HG02943 (cell line): ENCODE data around the gene PAPOLG.
"Not testable (repeated sequence)": the region's sequence is repeated elsewhere in the genome, so short reads cannot be mapped to it uniquely, and the experiment has no call there.

Experiments used
- ATAC-seq: cut with Tn5 transposase; IDR thresholded peaks from one replicate; pipeline ENCODE4 v1.9.1; 2021; ENCODE audit warnings: mild to moderate bottlenecking, low read depth, moderate library complexity; ENCODE audit not compliant: unreplicated experiment

PAPOLG gene

DNA sequence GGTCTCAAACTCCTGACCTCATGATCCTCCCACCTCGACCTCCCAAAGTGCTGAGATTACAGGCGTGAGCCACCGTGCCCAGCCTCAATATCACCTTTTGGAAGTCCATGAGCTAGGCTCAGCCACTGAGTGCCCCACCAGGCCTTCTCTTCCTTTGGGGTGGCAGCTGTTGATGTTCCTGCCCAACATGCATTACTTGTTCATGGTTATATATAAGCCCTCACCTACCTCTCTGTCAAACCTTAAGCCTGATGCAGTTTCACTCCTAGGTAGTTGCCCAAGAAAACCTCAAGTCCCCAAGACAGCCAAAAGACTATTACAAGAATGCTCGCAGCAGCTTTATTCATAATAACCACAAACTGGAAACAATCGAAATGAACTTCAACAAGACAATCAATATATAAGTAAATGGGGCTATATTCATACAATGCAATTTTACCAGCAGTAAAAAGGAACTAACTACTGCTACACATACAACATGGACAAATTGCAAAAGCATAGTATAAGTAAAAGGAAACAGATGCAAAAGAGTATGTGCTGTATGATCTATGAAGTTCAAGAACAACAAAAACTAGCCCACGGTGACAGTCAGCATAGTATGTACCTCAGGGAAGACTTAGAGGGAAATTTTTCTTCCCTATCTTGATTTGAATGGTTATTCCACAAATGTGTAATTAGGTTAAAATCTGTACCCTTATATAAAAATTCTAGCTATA, 65.7 kb downstream of the PAPOLG start:
- no peak for ATAC-seq

DNA sequence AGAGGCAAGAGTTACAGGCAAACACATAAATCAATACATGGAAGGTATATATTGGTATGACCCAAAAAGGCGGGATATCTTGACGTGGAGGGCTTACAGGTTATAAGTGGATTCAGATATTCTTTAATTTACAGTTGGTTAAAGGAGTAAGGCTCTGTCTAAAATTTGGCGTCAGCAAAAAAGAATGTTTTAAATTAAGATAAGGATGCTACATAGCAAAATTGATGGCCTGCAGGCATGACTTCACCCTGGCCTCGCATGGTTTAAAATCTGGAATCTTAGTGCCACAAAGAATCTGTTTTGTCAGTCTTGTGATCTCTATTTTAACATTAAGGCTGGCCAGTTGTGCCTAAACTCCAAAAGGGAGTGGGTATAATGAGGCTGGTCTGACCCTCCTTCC, 66.9 kb downstream of the PAPOLG start:
- no peak for ATAC-seq

DNA sequence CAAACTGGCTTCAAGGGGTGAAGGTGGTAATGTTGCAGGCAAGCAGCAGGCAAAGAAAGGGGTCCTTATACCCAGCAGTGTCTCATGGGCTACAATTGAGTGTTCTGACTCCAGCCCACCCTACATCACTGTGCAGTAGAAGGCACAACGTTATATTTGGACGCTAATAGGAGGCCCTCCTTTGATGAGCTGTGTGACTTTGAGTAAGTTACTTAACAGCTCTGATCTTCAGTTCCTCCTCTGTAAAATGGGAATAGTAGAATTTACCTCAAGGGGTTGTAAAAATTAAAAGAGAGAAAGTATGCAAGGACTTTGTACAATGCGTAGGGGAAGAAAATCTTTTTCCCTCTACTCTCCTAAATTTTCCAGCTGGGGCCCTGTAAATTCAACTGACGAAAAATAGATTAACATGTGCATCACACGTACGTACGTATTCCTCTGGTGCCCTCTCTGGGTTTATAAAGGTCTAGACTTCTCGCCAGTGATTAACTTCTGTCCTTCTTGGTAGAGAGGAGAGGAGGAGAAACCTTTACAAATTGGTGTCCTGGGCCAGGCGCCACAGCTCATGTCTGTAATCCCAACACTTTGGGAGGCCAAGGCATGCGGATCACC, 67.7 kb downstream of the PAPOLG start:
- ATAC-seq = no peak

DNA sequence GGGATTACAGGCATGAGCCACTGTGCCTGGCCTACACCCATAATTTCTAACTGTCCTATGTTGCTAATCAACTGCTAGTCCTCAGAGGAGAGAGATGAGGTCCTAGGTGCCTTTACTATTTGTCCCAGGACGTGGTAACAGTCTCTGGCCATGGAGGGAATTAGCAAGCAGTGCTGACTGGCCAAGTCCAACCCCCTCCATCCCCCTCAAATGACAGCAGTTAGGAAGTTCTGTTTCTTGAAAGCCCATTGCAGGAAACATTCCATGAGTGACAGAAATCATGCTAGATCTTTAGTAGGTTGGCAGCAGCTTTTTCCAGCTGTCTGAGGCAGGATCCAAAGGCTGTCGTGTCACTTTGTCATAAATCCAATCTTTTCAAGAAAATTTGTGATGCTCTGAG, 69.6 kb downstream of the PAPOLG start:
- no peak for ATAC-seq

DNA sequence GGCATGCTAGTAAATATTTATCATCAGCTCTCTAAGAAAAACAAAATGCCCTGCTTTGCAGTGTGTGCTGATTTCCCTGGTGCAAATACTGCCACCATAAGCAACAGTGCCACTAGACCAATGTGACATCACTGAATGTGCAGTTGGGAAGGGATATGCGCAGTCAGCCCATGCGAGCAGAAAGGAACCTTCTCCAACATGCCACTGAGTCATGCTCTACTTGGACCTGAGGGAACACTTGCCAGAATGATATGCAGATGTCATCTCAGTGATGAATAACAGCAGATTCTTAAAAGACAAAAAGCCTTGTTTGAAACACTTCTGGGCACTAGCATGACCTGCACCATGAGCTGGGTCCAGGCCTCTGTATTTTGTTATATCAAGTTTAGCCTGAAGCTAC, 70.0 kb downstream of the PAPOLG start:
- no peak for ATAC-seq

DNA sequence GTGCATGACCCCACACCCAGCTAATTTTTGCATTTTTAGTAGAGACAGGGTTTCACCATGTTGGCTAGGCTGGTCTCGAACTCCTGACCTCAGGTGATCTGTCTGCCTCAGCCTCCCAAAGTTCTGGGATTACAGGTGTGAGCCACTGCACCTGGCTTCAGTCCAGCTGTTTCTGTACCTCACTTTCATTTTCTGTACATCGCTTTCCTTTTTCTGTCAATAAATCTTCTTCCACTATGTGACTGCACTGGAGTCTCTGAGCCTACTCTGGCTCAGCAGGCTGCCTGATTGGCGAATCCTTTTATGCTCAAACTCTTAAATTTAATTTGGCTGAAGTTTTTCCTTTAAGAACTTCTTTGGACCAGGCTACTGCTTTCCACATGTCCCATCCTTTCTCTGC, 70.8 kb downstream of the PAPOLG start:
- ATAC-seq = not testable (repeated sequence)

DNA sequence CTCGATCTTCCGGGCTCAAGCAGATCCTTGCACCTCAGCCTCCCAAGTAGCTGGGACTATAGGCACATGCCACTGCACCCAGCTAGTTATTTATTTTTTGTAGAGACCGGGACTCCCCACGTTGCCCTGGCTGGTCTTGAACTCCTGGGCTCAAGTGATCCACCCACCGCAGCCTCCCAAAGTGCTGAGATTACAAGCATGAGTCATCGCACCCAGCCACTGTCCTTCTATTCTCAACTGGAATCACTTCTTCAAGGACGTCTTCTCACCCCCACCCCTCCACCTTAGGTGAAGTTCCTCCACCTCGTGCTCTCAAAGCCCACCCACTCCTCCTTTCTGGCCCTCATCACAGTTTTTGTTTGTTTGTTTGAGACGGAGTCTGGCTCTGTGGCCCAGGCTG, 71.3 kb downstream of the PAPOLG start:
- ATAC-seq = no peak

DNA sequence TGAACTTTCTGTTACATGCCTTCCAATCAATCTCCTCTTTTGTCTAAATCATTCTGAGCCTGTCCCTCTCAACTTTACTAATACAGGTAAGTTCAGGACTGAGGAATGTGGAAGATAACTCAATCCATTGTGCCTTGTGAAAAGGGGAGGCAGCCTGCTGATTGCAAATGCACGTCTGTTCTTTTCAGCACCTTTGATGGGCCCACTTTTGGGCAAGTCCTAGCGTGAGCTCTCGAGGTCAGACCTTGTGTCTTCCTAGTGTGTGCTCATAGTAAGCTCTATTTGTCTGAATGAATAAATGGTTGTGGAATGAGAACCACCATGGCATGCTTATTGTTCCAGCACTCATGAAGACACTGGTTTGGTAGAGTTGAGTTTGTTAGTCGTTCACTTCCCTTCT, 74.9 kb downstream of the PAPOLG start:
- ATAC-seq = no peak

DNA sequence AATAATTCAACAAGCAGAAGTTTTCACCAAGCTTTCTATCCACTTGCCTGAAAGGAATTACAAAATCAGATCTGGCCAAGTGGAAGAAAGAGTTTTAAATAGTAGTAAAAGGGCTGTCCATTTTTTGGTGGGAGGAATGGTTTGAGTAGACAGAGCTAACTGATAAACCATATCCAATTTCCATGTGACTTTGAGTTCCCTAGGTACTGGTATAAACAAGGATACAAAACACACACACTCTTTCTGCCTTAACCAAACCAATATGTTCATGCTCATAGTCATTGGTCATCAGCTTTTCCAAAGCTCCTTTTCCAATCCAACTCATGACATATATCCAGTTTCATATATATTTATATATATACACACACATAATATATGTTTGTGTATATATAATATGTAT, 75.9 kb downstream of the PAPOLG start:
- ATAC-seq = no peak

DNA sequence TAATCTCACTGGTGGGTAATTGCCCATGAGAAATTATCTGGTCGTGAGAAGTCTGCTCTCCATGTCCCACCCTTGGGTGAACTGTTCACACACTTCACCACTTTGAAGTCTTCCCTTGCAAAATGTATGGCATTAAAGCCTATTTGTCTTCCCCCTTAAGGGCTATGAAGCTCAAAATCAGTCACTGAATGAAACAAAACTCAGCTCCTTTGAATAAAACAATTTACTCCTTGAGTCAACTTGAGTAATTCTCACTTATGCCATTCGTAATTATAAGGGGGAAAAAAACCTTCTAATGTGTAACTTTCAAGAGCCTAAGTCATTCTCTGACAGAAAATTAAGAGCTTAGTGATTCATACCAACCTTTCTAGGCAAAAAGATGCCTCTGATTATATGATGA, 76.6 kb downstream of the PAPOLG start:
- ATAC-seq = no peak

DNA sequence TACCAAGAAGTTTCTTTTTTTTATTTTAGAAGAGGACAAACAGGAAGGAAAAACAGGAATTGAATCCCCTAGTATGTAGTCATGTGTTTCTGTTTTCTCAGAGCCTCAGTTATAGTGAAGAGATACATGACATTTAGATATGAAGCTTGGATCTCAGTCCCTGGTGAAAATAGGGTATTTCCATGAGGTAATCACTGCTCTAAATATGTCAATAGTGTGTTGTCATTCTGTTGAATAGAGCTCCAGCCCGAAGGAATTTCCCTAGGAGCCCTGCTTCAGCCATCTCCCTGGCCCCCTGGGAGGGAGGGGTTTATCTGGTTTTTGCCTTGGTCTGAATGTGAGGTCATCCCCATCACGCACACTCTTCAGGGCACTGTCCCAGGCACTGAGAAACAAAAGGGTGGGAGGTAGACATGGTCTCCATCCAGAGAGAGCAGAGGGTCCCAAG, 78.2 kb downstream of the PAPOLG start:
- no peak for ATAC-seq

DNA sequence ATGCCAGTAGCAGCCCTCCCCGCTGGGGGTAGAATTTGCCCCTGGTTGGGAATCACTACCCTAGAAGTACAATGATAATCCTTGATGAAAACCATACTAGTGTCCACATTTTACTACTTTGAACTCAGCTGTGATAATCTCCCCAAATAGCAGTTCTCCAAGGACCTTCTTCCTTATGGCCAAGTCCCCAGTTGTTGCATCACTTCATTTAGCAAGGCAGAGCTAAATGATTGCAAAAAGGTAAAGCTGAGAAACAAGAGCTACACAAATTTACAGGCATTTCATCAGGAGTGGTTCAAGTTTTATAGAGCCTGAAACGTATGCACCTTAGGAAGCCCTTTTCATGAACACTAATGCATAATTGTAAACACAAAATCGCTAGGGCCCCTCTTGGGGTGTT, 80.4 kb downstream of the PAPOLG start:
- no peak for ATAC-seq

DNA sequence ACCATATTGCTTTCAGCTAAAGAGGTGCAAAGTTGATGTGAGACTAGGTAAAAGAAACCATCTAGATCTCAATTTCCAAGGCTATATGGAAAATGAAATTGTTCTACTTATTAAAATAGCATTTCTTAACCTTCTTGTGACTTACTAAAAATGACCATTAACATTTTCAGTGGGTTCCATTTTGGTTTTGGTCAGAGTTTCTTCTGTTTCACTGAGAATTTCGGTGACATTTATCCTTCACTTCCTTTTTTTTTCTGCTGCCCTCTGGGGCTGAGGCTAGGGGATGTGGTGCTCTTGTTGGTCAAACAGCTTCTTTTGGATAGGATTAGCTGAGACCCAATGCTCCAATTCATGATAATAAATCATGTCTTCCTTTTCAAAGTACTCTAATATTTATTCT, 81.1 kb downstream of the PAPOLG start:
- no peak for ATAC-seq

DNA sequence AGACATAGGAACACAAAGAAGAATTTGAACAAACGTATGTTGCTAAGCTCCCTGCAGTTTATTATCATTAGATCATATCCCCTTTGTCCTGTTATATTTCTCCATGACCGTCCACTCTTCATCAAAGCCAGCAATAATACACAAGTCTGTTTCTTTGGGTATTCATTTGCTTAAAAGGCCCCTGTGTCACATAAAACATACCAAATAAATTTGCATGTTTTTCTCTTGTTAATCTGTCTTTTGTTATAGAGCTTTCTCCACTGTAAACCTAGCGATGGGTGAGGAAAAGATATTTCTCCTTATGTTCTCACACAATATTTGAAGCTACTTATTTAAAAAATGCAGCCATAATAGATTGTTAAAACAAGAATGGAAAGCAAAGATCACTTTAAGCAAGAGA, 82.4 kb downstream of the PAPOLG start:
- ATAC-seq = no peak

DNA sequence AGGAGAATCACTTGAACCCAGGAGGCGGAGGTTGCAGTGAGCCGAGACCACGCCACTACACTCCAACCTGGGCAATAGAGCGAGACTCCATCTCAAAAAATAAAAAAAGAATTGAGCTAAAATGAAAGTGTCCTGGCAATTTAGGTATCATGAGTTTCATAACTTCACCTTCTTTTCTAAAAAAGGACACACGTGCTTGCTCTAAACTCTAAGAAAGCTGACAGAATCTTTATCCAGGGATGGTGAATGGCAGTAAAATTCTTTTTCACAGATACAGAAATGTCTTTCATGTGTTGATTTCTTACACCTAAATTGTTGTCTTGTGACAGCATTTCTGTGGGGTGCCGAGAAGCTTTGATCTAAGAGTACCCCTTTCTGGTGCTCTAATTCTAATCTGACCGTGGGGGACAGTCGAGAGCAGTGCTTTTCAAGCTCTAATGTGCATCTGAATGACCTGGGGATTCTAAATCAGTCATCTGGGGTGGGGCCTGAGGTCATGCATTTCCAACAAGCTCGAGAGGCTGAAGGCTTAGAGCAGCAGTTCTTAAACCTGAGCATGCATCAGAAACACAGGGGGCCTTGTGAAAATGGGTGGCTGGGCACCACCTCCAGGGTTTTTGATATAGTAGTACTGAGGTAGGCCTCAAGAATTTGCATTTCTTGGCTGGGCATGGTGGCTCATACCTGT, 83.2 kb downstream of the PAPOLG start:
- ATAC-seq = no peak

DNA sequence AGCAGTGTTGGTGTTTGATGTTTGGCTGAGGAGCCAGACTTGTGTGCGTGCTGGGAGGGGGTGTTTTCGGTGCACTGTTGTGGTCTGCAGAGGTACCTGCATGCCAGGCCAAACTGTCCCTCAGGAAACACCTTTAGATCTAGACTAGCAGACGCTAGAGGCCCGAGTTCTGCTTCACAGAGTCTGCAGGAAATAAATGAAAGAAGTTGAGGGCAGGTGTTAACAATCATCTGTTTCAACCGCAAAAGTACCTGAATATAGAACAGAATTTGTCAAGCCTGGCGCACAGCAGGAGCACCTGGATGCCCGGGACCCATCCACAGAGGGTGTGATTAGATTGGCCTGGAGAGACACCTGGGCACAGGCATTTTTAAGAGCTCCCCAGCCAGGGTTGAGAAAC, 84.8 kb downstream of the PAPOLG start:
- ATAC-seq = peak; percentile 61

DNA sequence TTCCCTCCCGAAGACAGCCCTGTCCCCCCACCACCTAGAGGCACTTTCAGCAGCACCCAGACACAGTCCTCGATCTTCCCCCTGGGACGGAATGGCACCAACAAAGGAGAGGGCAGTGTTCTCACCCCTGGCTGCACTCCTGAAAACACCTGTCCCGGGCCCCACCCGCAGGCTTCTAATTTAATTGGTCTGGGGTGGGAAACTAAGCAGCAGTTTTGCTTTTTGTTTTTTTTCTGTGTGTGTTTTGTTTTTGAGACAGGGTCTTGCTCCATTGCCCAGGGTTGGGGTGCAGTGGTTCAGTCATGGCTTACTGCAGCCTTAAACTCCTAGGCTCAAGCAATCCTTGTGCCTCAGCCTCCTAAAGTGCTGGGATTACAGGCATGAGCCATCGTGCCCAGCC, 86.9 kb downstream of the PAPOLG start:
- no peak for ATAC-seq

DNA sequence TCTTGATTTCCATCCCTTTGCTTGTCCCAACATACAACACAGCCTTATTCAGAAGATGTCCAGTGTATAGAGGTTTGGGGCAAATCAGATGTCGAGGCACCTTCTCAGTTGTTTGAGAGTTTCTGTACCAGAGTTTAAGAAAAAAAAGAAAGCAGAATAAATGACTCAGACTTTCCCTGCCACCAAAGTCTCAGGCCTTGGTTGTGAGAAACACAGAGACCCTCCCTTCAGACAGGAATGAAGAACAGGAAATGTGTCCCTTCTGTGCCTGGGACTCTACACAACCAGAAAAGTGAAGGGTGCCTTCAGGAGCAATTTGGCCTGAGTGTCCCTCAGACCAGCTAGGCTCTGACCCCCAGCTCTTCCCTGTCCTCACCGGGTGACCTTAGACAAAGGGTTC, 88.0 kb downstream of the PAPOLG start:
- no peak for ATAC-seq

DNA sequence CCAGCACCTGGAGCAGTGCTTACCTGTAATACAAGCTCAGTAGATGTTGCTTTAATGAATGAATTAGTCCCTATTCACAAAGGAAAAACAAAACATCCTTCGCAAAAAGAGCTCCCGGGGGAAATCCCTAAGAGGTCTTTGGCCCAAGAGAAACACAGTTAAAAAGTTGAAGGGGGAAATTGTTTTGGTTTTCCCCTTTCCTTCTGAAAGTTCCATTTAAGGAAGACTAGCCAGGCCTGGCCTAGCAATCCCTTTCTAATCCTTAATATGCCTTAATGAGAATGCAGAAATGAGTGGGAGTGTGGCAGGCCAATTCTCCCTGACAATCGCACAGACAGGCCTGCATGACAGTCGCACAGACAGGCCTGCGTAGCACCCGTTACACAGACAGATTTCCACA, 91.8 kb downstream of the PAPOLG start:
- no peak for ATAC-seq
